Testis (tissue), 3 donors: ENCODE measurements around the gene SELENOM. TPM values are rescaled to one million over a fixed set of nuclear protein-coding genes. Genes with fewer than 3 reads are reported as not detected.
"Not testable (repeated sequence)": the region's sequence is repeated elsewhere in the genome, so short reads cannot be mapped to it uniquely, and the experiment has no call there.

Experiments
- DNase-seq: peaks from one replicate; pipeline ENCODE4 v3.0.0-alpha.2; 2019
- H3K27ac ChIP-seq, 2 donors: fragments of 200-600 bp; sonication (generic); one replicate each; pipeline ENCODE4 v1.5.1; 2019
- H3K27me3 ChIP-seq: fragments of 200-600 bp; sonication (generic); one replicate; pipeline ENCODE4 v1.5.1; 2019
- H3K36me3 ChIP-seq: fragments of 200-600 bp; sonication (generic); one replicate; pipeline ENCODE4 v1.5.1; 2017; ENCODE audit warnings: low read depth; ENCODE audit errors: missing control alignments
- H3K4me1 ChIP-seq: fragments of 200-600 bp; sonication (generic); one replicate; pipeline ENCODE4 v1.5.1; 2019
- H3K4me3 ChIP-seq, 2 donors: fragments of 200-600 bp; sonication (generic); one replicate each; pipeline ENCODE4 v1.5.1; 2017 to 2019
- H3K9me3 ChIP-seq: fragments of 200-600 bp; sonication (generic); one replicate; pipeline ENCODE4 v1.5.1; 2017
- POLR2A ChIP-seq: fragments of 450-650 bp; IDR thresholded peaks from one replicate; pipeline ENCODE4 v1.6.1; 2017; ENCODE audit warnings: antibody characterized with exemption, mild to moderate bottlenecking, moderate library complexity
- WGBS, 2 donors: methylation state at CpG; one replicate each; pipeline ENCODE4 v1.1.5; 2018; 5-methylcytosine and 5-hydroxymethylcytosine counted together
- intact Hi-C: fragments of 100-400 bp; cut with DNase I; formaldehyde crosslinking; loops from one replicate; pipeline ENCODE4 v1.15.1; 2023; ENCODE audit warnings: low total_unique reads
- polyA plus RNA-seq: library from polyadenylated mRNA; stranded (reverse); fragments of 350-450 nt; fragmentation: Illumina TruSeq; extraction: RNeasy Lipid Tissue Mini Kit (QIAGEN cat#74804); gene quantifications from one replicate; pipeline ENCODE4 v1.2.3, GENCODE V29; 2014; ENCODE audit warnings: low read depth, low replicate concordance; ENCODE audit not compliant: insufficient read depth
- total RNA-seq, 2 donors: library from RNA; depleted of rRNA; stranded (reverse); fragments of >200 nt; gene quantifications; one replicate each; pipeline ENCODE4 v1.2.3, GENCODE V29; 2016
- TF ChIP-seq, protein P1 (sequence below), 3 experiments: fragments of 450-650 bp in 2 of 3; fragments of 200-600 bp in 1 of 3; sonication (generic) in 1 of 3; IDR thresholded peaks; one replicate each; pipeline ENCODE4 v1.5.1; 2016 to 2019; ENCODE audit warnings: antibody characterized with exemption in 3 of 3, mild to moderate bottlenecking in 2 of 3, moderate library complexity in 1 of 3

The SELENOM gene
- total and polyA plus RNA-seq, 3 donors from 2014 or later, result 77.4 to 102 (median 82.8) TPM

DNA sequence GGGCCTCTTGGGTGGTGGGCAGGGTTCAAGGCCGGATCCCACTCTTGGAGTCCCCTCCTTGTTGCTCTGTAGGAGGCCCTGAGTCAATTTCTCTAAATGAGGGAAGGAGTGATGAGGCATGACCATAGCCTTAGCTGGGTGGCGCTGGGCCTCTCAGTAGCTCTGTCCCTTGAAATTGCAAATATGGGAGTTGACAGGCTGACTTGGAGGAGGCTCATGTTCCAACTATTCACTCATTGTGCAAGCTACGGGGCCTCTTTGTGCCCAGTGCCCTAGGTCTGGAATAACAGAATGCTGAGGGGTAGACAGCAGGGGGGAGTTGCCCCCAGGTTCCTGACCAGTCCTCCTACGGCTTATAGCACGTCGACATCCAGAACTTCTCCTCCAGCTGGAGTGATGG lies 8.0 kb downstream of the SELENOM start:
- TF ChIP-seq, protein P1, sequence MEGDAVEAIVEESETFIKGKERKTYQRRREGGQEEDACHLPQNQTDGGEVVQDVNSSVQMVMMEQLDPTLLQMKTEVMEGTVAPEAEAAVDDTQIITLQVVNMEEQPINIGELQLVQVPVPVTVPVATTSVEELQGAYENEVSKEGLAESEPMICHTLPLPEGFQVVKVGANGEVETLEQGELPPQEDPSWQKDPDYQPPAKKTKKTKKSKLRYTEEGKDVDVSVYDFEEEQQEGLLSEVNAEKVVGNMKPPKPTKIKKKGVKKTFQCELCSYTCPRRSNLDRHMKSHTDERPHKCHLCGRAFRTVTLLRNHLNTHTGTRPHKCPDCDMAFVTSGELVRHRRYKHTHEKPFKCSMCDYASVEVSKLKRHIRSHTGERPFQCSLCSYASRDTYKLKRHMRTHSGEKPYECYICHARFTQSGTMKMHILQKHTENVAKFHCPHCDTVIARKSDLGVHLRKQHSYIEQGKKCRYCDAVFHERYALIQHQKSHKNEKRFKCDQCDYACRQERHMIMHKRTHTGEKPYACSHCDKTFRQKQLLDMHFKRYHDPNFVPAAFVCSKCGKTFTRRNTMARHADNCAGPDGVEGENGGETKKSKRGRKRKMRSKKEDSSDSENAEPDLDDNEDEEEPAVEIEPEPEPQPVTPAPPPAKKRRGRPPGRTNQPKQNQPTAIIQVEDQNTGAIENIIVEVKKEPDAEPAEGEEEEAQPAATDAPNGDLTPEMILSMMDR (IDR thresholded peaks at IDR 0.05), result no peak
- TF ChIP-seq POLR2A, result no peak
- H3K9me3 ChIP-seq, result no peaks in the 10 kb centered on the region
- no peak overlapping the region for H3K27ac ChIP-seq
- no peak overlapping the region for H3K4me3 ChIP-seq
- no peaks in the 10 kb centered on the region for H3K27me3 ChIP-seq
- H3K36me3 ChIP-seq, result no peaks in the 10 kb centered on the region
- no peaks in the 10 kb centered on the region for H3K4me1 ChIP-seq
- 73 to 82% methylated on average over 5 to 6 of the region's 6 CpGs for WGBS, 2 donors
- DNase-seq, result no peak
- intact Hi-C loops, result loop anchor here (10.0 kb wide), 1 partner anchor 45 kb away; the partner anchor contains the start of gene PLA2G3

DNA sequence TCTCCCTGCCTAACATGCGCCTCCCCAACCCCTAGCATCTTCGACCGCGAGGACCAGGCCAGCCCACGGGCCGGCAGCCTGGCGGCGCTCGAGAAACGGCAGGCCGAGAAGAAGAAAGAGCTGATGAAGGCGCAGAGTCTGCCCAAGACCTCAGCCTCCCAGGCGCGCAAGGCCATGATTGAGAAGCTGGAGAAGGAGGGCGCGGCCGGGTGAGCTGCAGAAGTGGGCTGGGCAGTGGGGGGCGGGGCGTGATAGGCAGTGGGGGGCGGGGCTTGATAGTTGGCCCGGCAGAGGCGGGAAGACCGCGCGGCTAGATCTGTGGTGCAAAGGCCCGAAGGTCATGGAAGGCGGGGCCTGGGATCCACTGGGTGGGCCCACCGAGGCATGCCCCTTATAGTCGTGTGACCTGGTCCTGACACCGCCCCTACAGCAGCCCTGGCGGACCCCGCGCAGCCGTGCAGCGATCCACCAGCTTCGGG lies 8.7 kb downstream of the SELENOM start:
- 50 to 53% methylated on average over 25 to 36 of the region's 36 CpGs for WGBS, 2 donors
- H3K4me1 ChIP-seq, result no peaks in the 10 kb centered on the region
- TF ChIP-seq, protein P1 (IDR thresholded peaks at IDR 0.05), result no peak
- no peak for TF ChIP-seq POLR2A
- H3K4me3 ChIP-seq, result peak overlapping the region in 1 of 2 donors; percentile 10
- intact Hi-C loops, result loop anchor here (10.0 kb wide), 1 partner anchor 46 kb away; the partner anchor contains the start of gene PLA2G3
- H3K9me3 ChIP-seq, result no peaks in the 10 kb centered on the region
- H3K27me3 ChIP-seq, result no peaks in the 10 kb centered on the region
- peak; percentile 61 for DNase-seq
- H3K27ac ChIP-seq, result peak overlapping the region in 1 of 2 donors; percentile 24
- no peaks in the 10 kb centered on the region for H3K36me3 ChIP-seq

DNA sequence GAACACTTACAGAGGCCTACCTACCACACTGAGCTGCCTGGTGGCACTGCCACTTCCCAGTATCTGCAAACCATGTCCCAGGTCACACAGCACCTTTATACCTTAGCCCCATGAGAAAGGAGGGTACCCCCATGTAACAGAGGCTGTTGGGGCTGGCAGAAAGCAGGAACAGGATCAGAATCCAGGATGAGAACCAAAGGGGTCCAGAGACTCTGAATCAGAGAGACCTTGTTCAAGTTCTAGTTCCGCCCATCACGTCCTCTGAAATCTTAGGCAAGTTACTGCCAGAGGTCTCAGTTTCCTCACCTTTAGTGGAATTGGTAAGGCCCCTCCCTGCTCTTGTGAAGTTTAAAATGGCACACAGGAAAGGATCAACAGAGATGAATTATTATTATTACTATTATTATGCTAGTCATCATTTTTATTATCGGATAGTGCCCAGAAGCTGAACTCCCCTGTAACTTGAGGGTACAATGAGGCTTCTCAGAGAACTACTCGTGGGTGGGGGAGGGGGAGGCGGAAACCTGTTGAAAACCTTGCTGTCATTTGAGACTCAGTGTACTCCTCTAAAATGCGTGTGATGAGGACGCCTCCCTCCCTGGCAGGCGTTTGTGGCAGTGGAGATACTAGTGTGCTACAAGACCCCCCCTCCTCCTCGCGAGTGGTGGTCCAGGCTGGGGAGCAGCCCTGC lies 9.3 kb downstream of the SELENOM start:
- Histone ChIP-seq H3K4me3 (peak overlapping the region in 1 of 2 donors; percentile 10), H3K27ac (no peak overlapping the region), H3K9me3 (no peaks in the 10 kb centered on the region), H3K4me1 (no peaks in the 10 kb centered on the region), H3K27me3 (no peaks in the 10 kb centered on the region), H3K36me3 (no peaks in the 10 kb centered on the region)
- TF ChIP-seq, protein P1 (IDR thresholded peaks at IDR 0.05), result no peak
- no peak for TF ChIP-seq POLR2A
- no peak for DNase-seq
- intact Hi-C loops, result loop anchor here (10.0 kb wide), 1 partner anchor 47 kb away; the partner anchor contains the start of gene PLA2G3
- WGBS, 2 donors, result 65 to 87% methylated on average over 4 to 10 of the region's 10 CpGs

DNA sequence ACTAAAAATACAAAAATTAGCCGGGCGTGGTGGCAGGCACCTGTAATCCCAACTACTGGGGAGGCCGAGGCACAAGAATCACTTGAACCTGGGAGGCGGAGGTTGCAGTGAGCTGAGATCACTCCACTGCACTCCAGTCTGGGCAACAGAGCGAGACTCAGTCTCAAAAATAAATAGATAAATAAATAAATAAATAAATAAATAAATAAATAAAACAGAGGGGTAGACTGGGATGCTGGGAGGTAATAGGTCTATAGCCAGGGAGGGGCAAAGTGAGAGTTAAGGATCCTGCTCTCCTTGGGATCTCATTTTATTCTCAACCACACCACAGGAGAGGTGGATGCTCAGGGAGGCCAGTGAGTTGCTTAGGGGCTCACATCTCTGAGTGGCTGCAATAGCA lies 9.8 kb downstream of the SELENOM start:
- not testable (repeated sequence) for H3K27ac ChIP-seq, H3K4me1 ChIP-seq
- intact Hi-C loops, result loop anchor here (10.0 kb wide), 1 partner anchor 47 kb away; the partner anchor contains the start of gene PLA2G3

DNA sequence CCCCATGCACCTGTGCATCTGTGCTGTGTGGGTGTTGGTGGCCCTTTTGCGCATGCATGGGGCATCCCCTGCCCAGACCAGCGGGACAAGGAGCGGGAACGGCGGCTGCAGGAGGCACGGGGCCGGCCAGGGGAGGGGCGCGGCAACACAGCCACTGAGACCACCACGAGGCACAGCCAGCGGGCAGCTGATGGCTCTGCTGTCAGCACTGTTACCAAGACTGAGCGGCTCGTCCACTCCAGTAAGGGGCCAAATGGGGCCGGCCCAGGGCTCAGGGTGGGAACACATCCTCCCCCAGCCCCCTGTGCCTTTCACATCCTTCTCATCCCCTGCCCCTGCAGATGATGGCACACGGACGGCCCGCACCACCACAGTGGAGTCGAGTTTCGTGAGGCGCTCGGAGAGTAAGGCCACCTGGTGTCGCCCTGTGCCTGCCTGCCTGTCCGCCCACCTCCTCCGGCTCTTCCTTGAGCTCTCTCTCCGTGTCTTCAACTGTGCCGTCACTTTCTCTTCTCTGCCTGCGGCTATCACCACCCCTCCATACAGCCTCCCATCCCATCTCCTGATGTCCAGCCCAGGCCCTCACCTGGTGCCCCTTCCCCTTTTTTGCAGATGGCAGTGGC lies 10.6 kb downstream of the SELENOM start:
- H3K4me3 ChIP-seq, result no peak overlapping the region
- no peak for DNase-seq
- H3K36me3 ChIP-seq, result no peaks in the 10 kb centered on the region
- H3K9me3 ChIP-seq, result no peaks in the 10 kb centered on the region
- no peak overlapping the region for H3K27ac ChIP-seq
- intact Hi-C loops, result loop anchor here (10.0 kb wide), 1 partner anchor 48 kb away; the partner anchor contains the start of gene PLA2G3
- no peaks in the 10 kb centered on the region for H3K4me1 ChIP-seq
- 91 to 92% methylated on average over 22 to 24 of the region's 27 CpGs for WGBS, 2 donors
- TF ChIP-seq, protein P1 (IDR thresholded peaks at IDR 0.05), result no peak
- TF ChIP-seq POLR2A, result no peak
- no peaks in the 10 kb centered on the region for H3K27me3 ChIP-seq

More for the DNA sequence above, 9.8 kb downstream of the SELENOM start:
- not testable (repeated sequence) for H3K4me3 ChIP-seq, H3K9me3 ChIP-seq, H3K27me3 ChIP-seq, H3K36me3 ChIP-seq, DNase-seq
- 97 to 100% methylated on average over 5 of the region's 5 CpGs for WGBS, 2 donors
